Lower leg skin (tissue), 3 donors: ENCODE results near the gene CPSF3.

ENCODE experiments used
- POLR2A ChIP-seq, 2 donors: fragments of 450-650 bp; IDR thresholded peaks; one replicate each; pipeline ENCODE4 v1.6.1; 2016 to 2017; ENCODE audit warnings: antibody characterized with exemption in 2 of 2, mild to moderate bottlenecking in 1 of 2, moderate library complexity in 1 of 2
- TF ChIP-seq, protein P1 (sequence below), 3 donors: fragments of 450-650 bp; IDR thresholded peaks; one replicate each; pipeline ENCODE4 v1.5.1; 2016; ENCODE audit warnings: antibody characterized with exemption in 3 of 3, mild to moderate bottlenecking in 3 of 3, moderate library complexity in 2 of 3

DNA sequence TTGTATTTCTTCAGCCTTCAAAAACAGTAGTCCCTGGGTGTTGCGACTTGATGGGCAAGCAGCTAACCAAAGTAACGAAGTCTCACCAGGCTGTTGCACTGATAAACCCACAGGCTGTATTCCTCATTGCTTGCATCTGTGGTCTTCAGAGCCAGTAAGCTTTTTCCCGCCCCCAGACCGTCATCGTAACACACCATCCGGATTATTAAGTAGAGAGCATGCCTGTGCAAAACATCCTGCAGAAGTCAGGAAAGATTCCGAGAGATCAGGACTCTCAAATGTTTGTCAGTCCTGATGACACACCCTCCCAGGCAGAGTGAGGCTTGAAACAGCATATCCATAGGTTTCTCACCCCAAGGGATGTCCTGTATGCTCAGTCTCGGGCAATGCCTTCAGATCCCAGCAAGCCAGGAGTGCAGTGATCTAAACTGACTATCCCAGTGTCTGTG is 16.1 kb upstream of the CPSF3 start:
- TF ChIP-seq, protein P1, sequence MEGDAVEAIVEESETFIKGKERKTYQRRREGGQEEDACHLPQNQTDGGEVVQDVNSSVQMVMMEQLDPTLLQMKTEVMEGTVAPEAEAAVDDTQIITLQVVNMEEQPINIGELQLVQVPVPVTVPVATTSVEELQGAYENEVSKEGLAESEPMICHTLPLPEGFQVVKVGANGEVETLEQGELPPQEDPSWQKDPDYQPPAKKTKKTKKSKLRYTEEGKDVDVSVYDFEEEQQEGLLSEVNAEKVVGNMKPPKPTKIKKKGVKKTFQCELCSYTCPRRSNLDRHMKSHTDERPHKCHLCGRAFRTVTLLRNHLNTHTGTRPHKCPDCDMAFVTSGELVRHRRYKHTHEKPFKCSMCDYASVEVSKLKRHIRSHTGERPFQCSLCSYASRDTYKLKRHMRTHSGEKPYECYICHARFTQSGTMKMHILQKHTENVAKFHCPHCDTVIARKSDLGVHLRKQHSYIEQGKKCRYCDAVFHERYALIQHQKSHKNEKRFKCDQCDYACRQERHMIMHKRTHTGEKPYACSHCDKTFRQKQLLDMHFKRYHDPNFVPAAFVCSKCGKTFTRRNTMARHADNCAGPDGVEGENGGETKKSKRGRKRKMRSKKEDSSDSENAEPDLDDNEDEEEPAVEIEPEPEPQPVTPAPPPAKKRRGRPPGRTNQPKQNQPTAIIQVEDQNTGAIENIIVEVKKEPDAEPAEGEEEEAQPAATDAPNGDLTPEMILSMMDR (IDR thresholded peaks at IDR 0.05): no peak
- TF ChIP-seq POLR2A (IDR thresholded peaks at IDR 0.05): no peak
